ENCODE measurements around the gene FRMD3. TPM values are rescaled to one million over a fixed set of nuclear protein-coding genes. Genes with fewer than 3 reads are reported as not detected.
A peak's percentile ranks its signal among the peaks of the same experiment; 100 is the strongest.

Gene FRMD3
- total and polyA plus RNA-seq, 8 donors, result 0.87 to 2.6 (median 1.5) TPM

GRCh38 chr9:83340451-83340850 lies 197.8 kb downstream of the FRMD3 start:
- no peak for TF ChIP-seq CTCF (IDR thresholded peaks at IDR 0.05)
- 77 to 82% methylated on average over 3 of the region's 3 CpGs for WGBS, 2 donors
- no peaks in the 10 kb centered on the region for H3K27me3 ChIP-seq
- intact Hi-C loops (cut with DNase I), result no loop called here
- no peak overlapping the region for H3K4me3 ChIP-seq
- no peak for DNase-seq
- H3K27ac ChIP-seq, result no peak overlapping the region
- H3K4me1 ChIP-seq, result no peaks in the 10 kb centered on the region
- no peak for FAIRE-seq
- no peaks in the 10 kb centered on the region for H3K36me3 ChIP-seq
- no peaks in the 10 kb centered on the region for H3K9me3 ChIP-seq
- no peak for ATAC-seq

GRCh38 chr9:83339435-83339834 lies 198.8 kb downstream of the FRMD3 start:
- Histone ChIP-seq H3K36me3 (no peaks in the 10 kb centered on the region), H3K27ac (no peak overlapping the region), H3K9me3 (no peaks in the 10 kb centered on the region), H3K27me3 (no peaks in the 10 kb centered on the region), H3K4me3 (no peak overlapping the region), H3K4me1 (no peaks in the 10 kb centered on the region)
- FAIRE-seq, result no peak
- intact Hi-C loops (cut with DNase I), result loop anchor here in 2 of 3 donors (5.0 to 10.0 kb wide), 2 partner anchors 203 to 205 kb away; no protein-coding TSS in a partner anchor
- DNase-seq, result no peak
- no peak for TF ChIP-seq CTCF (IDR thresholded peaks at IDR 0.05)
- 93 to 100% methylated on average over 1 of the region's 1 CpG for WGBS, 2 donors
- ATAC-seq, result no peak

GRCh38 chr9:83336706-83337105 lies 201.5 kb downstream of the FRMD3 start:
- TF ChIP-seq CTCF (IDR thresholded peaks at IDR 0.05), result no peak
- no peaks in the 10 kb centered on the region for H3K9me3 ChIP-seq
- H3K27ac ChIP-seq, result no peak overlapping the region
- WGBS, 2 donors, result 19 to 25% methylated on average over 1 of the region's 1 CpG
- H3K4me1 ChIP-seq, result no peaks in the 10 kb centered on the region
- no peak overlapping the region for H3K4me3 ChIP-seq
- H3K27me3 ChIP-seq, result no peaks in the 10 kb centered on the region
- DNase-seq (no peak), ATAC-seq (no peak), FAIRE-seq (no peak)
- intact Hi-C loops (cut with DNase I), result loop anchor here in 2 of 3 donors (5.0 to 10.0 kb wide), 2 partner anchors 206 to 208 kb away; no protein-coding TSS in a partner anchor
- no peaks in the 10 kb centered on the region for H3K36me3 ChIP-seq

- Histone ChIP-seq H3K4me1 (no peaks in the 10 kb centered on the region), H3K36me3 (no peaks in the 10 kb centered on the region), H3K4me3 (no peak overlapping the region), H3K27ac (no peak overlapping the region), H3K27me3 (no peaks in the 10 kb centered on the region), H3K9me3 (no peaks in the 10 kb centered on the region)
- DNase-seq, result peak; percentile 66 to 96 (median 86)
- TF ChIP-seq CTCF (IDR thresholded peaks at IDR 0.05), result peak; percentile 86 to 93 (median 91)
- peak; percentile 34 for FAIRE-seq
- intact Hi-C loops (cut with DNase I), result loop anchor here in 1 of 3 donors (10.0 kb wide), 1 partner anchor 210 kb away; no protein-coding TSS in a partner anchor
- ATAC-seq, result peak; percentile 95 to 99 (median 98)
- WGBS, 2 donors, result 0 to 1% methylated on average over 4 of the region's 4 CpGs
Observed at GRCh38 chr9:83334320-83334719, 203.9 kb downstream of the FRMD3 start.
